Measurements from ENCODE around the gene INSRR.

Gene INSRR

GRCh38 chr1:156847591-156848460 lies 11.1 kb downstream of the INSRR start:
- DNase-seq = no peak

GRCh38 chr1:156846643-156847042 lies 12.3 kb downstream of the INSRR start:
- no peak for DNase-seq

GRCh38 chr1:156845953-156846545 lies 12.9 kb downstream of the INSRR start:
- no peak for DNase-seq

- no peak for DNase-seq
Observed at GRCh38 chr1:156845055-156845952, 13.6 kb downstream of the INSRR start.

- DNase-seq = no peak
Observed at GRCh38 chr1:156844638-156845037, 14.3 kb downstream of the INSRR start.

- no peak for DNase-seq
Observed at GRCh38 chr1:156844102-156844501, 14.8 kb downstream of the INSRR start.

- no peak for DNase-seq
Observed at GRCh38 chr1:156842618-156843300, 16.2 kb downstream of the INSRR start.

- DNase-seq = no peak
Observed at GRCh38 chr1:156841295-156841855, 17.5 kb downstream of the INSRR start.

- DNase-seq = no peak
Observed at GRCh38 chr1:156840898-156841279, 18.0 kb downstream of the INSRR start.

- no peak for DNase-seq
Observed at GRCh38 chr1:156840186-156840897, 18.6 kb downstream of the INSRR start.

GRCh38 chr1:156839426-156840109 lies 19.3 kb downstream of the INSRR start:
- no peak for DNase-seq

- no peak for DNase-seq
Observed at GRCh38 chr1:156838972-156839371, 19.9 kb downstream of the INSRR start.

- no peak for DNase-seq
Observed at GRCh38 chr1:156836892-156837291, 22.0 kb downstream of the INSRR start.

- no peak for DNase-seq
Observed at GRCh38 chr1:156836041-156836654, 22.8 kb downstream of the INSRR start.

GRCh38 chr1:156834322-156834721 lies 24.6 kb downstream of the INSRR start:
- no peak for DNase-seq

- no peak for DNase-seq
Observed at GRCh38 chr1:156833603-156834002, 25.3 kb downstream of the INSRR start.

- no peak for DNase-seq
Observed at GRCh38 chr1:156832434-156832833, 26.5 kb downstream of the INSRR start.

- no peak for DNase-seq
Observed at GRCh38 chr1:156828400-156829124, 30.4 kb downstream of the INSRR start.

- no peak for DNase-seq
Observed at GRCh38 chr1:156826630-156827029, 32.3 kb downstream of the INSRR start.

- no peak for DNase-seq
Observed at GRCh38 chr1:156823210-156823790, 35.6 kb downstream of the INSRR start.
